Posterior vena cava (tissue), 2 donors: ENCODE data around the gene ARMC7. TPM values are rescaled to one million over a fixed set of nuclear protein-coding genes. Genes with fewer than 3 reads are reported as not detected.
"Not testable (repeated sequence)": the region's sequence is repeated elsewhere in the genome, so short reads cannot be mapped to it uniquely, and the experiment has no call there.

ENCODE experiments used
- DNase-seq: peaks from one replicate; pipeline ENCODE4 v3.0.0-alpha.2; 2020; ENCODE audit warnings: low spot score
- intact Hi-C, 2 donors: fragments of 100-400 bp; cut with DNase I; formaldehyde crosslinking; loops; one replicate each; pipeline versions ENCODE4 v1.14.1 to v1.14.2; 2022 to 2023
- total RNA-seq, 2 donors: library from RNA; stranded (reverse); fragmentation: NEBNext Ultra II Directional; extraction: Animal tissue kit (Norgen Biotek cat#: 25700); gene quantifications; one replicate each; pipeline ENCODE4 v1.2.1, GENCODE V29; 2021
- donor health status: DM: yes; HTN: yes; CAD: no.
- donor health status: DM: yes; HTN: yes; CAD: no.

Gene ARMC7
- total RNA-seq, 2 donors from 2014 or later = 5.8 to 6.4 TPM

DNA sequence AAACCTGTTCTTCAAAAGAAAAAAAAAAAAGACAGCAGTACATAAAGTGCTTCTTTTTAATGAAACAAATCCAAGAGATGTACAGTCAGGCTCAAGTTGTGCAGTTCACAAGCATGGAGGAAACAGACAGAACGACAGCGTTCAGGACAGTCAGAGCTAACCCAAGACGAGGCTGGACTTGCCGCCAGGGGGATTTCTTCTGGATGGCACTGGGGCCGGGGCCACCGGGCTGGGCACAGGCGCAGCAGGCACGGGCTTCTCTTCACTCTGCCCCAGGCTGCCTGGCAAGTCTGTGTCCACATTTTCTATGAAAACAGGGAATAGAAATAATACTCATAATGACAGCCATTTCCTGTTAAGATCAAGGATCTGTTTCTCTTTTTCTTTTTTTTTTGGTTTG lies 26.2 kb downstream of the ARMC7 start:
- DNase-seq = no peak

DNA sequence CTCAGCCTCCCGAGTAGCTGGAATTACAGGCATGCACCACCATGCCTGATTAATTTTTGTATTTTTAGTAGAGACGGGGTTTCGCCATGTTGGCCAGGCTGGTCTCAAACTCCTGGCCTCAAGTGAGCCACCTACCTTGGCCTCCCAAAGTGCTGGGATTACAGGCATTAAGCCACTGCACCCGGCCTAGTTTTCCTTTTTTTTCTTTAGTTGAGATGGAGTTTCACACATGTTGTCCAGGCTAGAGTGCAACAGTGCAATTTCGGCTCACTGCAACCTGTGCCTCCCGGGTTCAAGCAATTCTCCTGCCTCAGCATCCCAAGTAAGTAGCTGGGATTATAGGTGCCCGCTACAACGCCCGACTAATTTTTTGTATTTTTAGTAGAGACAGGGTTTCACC lies 28.0 kb downstream of the ARMC7 start:
- intact Hi-C loops, DNase-seq: not testable (repeated sequence)

More for the DNA sequence above, 26.2 kb downstream of the ARMC7 start:
- intact Hi-C loops = no loop called here

DNA sequence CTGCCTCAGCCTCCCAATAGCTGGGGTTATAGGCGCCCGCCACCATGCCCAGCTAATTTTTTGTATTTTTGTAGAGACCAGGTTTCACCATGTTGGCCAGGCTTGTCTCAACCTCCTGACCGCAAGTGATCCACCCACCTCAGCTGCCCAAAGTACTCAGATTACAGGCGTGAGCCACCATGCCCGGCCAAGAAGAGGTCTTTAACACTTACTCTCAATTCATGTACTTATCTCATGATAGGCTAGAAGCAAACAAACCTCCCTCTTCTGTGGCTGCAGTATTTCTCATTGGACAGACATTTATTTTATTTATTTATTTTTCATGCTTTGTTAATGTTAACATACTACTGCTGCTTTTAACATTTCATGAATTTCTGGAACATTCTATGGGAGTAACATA lies 28.8 kb downstream of the ARMC7 start:
- intact Hi-C loops = no loop called here
- DNase-seq = no peak

DNA sequence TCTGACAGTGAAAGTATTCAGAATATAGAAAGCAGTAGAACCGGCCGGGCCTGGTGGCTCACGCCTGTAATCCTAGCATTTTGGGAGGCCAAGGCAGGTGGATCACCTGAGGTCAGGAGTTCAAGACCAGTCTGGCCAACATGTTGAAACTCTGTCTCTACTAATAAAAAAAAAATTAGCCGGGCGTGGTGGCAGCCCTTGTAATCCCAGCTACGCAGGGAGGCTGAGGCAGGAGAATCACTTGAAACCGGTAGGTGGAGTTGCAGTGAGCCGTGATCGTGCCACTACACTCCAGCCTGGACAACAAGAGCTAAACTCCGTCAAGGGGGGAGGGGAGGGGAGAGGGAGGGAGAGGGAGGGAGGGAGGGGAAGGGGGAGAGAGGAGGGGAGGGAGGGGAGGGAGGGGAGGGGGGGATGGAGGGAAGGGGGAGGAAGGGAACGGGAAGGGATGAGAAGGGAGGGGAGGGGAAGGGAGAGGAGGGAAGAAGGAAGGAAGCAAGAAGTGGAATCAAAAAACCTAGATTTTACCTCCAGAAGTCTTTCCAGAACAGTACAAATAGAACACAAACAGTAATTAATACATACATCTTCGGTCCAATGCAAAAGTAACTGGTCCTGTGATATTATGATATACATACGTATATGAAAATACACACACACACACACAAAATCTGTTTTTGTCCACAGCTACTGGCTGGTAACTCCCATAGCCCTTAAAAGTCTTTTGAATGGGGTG lies 32.6 kb downstream of the ARMC7 start:
- intact Hi-C loops = no loop called here
- no peak for DNase-seq

DNA sequence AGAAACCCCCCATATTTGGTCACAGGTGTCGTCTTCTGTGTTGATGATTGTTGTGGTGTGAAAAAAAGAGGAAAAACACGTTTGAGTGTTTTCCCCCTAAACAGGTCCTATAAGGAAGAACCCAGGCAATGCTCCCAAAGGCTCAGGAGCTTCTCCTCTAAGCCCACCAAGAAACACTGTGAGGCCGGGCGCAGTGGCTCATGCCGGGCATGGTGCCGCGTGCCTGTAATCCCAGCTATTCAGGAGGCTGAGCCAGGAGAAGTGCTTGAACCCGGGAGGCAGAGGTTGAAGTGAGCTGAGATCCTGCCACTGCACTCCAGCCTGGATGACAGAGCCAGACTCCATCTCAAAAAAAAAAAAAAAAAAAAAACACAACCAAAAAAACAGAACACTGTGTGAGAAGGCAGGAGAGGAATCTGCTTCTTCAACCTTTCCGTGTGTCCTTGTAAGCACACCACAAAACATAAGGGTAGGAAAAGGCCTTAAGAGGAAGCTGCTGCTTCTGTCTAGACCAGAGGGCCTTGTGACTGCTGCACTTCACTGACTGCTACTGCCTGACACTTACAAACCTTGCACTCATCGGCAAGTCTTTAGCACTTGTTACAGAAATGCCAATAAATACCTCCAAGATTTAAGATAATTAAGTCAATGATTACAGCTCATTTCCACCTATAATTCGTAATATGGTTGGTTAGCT lies 35.2 kb downstream of the ARMC7 start:
- DNase-seq = no peak
- intact Hi-C loops = no loop called here

DNA sequence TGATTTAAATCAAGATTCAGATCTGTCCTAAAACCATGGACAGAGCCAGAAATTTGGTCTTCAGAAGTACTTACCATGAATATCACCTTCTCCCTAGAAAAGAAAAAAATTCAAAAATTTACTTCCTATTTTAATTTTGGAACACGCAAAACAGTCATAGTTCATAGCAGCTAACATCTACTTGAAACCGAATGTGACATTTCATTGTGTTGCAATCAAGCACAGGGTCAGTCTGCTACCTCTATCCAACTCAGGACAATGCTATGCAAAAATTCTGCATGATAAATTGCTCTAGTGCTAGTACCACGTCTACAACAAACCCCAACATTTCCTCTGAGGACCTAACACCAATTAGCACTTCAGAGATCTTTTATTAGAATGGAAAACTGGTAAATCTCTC lies 36.8 kb downstream of the ARMC7 start:
- DNase-seq = no peak

DNA sequence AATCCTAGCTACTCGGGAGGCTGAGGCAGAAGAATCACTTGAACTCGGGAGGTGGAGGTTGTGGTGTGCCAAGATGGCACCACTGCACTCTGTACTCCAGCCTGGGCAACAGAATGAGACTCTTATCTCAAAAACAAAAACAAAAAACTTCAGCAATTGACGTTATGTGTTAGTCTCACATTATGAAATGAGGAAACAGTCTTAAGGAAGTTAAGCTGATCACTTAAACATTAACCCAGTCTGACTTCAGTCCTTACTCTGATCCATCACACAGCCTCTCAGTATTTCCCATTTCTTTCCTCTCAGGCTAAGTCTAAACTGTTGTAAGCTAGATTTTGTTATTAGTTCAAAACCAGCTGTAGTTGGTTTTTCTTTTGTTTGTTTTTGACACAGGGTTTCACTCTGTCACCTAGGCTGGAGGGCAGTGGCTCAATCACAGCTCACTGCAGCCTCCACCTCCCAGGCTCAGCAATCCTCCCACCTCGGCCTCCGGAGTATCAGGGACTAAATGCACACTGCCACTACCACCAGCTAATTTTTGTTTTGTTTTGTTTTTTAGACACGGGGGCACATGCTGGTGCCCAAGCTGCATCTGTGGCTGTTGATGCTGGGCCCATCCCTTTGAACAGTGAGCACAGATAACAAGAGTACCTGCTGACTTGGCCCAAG lies 38.2 kb downstream of the ARMC7 start:
- DNase-seq = no peak
- intact Hi-C loops = no loop called here

More for the DNA sequence above, 36.8 kb downstream of the ARMC7 start:
- intact Hi-C loops = no loop called here

DNA sequence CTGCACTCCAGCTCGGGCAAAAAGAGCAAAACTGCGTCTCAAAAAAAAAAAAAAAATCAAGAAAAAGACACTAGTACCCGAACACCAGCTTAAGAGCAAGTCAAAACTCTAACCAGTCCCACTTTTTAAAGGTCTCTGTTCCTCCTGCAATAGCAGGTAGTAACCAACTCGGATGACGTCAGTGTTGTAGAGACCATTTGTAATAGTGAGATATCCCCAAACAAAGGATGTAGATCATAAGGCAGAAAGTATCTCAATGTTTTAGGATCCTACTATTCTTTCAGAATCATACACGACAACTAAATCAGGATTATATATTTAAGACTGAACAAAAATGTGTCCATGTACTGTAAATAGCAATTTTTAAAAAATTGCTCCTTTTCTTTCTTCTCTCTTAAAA lies 42.2 kb downstream of the ARMC7 start:
- DNase-seq = no peak
- intact Hi-C loops = no loop called here

DNA sequence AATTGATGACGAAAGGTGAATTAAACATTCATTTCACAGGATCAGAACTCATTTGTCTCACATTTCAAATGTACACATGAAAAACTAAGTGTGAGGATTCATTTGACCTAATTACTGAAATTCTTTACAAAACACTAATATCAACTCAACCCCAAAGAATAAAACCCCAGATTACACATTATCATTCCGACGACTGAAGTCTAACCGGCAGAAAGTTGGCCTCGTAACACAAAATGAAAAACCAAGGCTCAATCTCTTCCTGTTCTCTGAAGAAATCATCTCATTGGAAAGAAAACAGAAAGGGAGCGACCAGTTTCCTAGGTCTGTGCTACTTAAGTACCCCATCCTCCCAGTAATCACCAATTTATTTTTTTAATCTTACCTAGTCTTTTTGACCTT lies 42.8 kb downstream of the ARMC7 start:
- no peak for DNase-seq
- intact Hi-C loops = no loop called here

DNA sequence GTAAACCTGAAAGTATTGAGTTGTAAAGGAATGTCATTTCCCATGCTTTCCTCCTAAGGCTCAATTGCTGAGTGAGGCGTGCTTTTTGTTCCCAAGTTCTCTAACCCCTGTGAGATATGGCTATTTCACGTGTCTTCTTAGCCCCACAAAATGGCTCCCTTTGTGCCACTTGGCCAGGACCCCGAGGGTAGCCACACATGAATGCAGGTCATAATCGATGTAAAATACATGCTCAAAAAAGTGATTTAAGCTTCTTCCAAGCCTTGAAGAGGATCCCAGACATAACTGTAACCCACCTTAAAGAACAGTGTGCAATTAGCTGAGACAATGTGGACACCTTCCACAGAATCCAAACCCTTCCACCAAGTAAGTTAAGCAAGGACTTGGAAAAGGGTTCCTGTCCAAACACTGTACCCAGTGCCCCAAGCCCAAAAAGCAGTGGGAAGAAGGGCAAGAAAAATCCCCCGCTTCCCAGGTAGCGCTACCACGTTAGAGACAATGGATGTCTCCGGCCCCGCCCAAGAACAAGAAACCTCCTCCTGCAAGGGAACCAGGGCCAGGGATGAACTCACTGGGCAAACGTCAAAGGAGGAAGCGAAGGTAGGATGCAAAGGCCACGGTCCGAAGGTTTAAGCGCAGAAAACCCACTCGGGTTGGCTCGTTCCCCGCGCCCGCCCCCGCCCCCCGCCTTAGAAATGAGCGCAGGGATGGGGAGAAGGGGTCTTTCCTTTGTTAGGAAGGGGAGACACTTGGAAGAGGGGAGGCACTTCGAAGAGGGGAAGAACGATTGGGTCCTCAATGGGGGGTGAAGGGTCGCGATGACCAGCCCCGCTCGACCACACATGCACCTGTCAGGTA lies 43.4 kb downstream of the ARMC7 start:
- intact Hi-C loops = no loop called here
- DNase-seq = no peak

DNA sequence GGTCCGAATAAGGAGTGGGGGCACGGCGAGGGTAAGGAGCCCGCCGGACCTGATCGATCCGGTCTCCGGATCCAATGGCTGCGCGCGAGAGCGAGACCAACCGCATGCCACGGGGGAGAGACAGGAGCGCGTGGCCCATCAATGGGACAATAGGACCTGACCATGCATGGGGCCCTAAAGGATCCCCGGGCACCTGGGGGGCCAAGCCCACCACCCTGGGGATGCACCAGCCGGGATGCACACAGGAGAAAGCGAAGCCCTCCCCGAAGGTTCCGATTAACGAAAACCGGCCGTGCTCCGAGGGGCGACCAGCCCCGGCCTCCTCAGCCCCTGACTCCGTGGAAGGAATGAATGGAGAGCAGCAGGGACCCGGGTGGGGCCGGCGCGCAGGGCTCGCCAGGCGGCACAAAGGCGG lies 44.0 kb downstream of the ARMC7 start:
- no peak for DNase-seq
- intact Hi-C loops = no loop called here

DNA sequence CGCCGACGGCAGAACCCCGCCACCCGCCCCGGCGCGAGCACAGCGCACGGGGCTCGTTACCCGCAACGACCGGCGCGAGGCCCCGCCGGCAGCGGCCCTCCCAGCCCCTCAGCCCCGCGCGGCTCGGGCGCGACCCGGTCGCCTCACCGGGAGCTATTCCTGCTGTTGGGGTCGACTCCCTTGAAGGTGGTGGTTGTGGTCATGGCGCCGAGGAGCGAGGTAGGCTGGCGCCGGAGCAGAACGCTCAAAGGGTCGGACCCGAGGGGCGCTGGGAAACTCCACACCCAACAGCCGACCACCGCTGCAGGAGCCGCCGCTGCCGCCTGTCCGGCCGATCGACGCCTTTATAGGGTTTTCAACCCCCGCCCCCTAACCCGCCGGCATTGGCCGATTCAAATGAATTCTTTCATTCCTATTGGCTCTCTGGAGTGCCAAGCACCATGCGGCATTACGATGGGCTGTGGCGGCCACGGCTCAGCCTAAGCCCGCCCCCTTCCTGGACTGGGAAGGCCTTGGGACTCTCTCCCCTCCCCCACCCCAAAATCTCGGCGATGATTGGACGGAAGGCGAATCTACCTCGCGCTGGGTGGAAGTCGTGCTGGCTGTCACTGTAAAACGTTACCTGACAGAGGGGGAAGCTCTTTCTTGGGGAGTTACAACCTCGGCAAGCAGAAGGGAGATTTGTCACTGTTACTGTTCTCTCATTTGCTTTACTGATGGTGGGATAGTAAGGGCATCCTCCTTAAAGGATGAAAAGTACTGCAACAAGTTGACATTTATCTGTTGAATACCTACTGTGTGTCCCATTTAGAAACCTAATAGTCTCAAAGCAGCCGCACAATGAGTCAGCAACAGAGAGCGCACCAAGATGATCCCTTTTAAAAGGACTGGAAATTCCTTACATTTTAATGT lies 44.7 kb downstream of the ARMC7 start, which contains the start of gene JPT1:
Gene JPT1 (minus strand): TSS at position 318 of the 912 bp plus-strand sequence. CDS start 115 bp downstream, at position 203.
- intact Hi-C loops = no loop called here
- DNase-seq = peak; percentile 99

DNA sequence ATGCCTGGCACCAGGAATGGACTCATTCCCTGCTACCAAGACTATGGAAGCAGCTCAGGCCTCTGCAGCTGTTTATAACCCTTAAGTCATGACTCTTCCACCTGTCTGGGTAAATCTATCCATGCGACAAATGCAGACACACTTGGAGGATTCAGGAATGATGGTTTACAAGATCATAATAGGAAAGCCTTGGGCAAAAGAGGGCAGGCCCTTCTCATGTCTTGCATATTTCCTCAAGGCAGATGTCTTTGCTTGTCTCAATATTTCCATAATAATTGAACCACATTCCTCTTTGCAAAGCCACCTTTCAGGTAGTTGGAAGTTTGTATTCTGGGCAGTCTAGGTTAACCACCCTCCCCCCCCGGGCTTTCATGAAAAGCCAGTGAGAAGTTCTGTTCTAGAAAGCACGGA lies 45.4 kb downstream of the ARMC7 start:
- intact Hi-C loops = no loop called here
- no peak for DNase-seq

DNA sequence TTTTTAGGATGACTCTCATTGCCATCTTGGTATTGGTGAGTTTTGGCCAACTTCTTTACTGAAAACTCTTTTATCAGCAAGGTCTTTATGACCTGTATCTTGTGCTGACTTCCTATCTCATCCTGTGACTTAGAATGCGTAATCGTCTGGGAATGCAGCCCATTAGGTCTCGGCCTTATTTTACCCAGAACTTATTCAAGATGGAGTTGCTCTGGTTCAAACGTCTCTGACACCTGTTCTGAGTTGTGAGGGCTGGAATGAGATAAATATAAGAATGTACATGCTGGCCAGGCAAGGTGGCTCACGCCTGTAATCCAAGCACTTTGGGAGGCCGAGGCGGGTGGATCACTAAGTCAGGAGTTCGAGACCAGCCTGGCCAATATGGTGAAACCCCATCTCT lies 48.7 kb downstream of the ARMC7 start:
- intact Hi-C loops, DNase-seq: not testable (repeated sequence)

DNA sequence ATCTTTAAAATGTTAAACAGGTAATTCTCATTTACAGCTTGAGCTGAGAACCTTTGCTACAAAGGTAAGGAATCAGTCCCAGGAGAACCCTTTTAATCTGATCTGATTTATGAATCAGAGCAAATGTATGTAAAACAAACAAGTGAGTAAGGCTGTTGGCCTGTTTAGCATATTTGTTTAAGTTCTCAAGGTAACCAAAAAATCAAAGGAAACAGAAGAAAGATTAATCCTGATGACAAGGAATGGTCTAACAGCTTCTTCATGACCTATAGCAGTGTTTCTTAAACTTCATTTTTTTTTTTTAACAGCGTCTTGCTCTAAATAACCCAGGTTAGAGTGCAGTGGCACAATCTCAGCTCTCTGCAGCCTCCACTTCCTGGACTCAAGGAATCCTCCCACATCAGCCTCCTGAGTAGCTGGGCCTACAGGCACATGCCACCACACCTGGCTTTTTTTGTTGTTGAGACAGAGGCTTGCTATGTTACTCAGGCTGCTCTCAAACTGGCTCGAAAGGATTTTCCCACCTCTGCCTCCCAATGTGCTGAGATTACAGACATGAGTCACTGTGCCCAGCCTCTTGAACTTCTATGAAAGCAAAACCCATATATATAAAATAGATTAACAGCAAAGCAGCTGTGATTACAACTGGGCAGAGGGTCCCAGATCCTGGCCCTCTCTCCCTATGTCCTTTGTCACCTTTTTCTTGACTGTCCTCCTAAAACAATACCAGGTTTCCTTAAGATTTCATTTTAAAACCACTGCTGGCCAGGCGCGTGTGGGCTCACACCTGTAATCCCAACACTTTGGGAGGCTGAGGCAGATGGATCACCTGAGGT lies 49.6 kb downstream of the ARMC7 start:
- DNase-seq = no peak
- intact Hi-C loops = loop anchor here in 1 of 2 donors (1.0 kb wide), 1 partner anchor 38 kb away; no protein-coding TSS in a partner anchor

DNA sequence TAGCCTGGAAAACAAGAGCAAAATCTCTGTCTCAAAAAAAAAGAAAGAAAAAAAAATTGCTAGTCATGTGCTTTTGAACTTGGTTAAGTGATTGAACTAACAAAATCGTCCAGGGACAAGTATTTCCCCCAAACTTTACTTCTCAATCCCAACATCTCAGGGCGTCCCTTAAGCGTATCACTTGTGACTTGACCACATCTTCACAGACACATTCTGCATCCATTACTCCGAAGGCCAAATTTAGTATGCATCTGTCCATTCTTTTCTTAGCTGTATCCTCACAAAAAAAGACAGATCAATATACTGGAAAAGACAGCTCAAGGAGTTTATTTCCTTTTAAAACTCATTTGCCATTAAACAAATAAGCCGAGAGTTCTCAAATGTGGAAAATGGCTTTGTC lies 50.4 kb downstream of the ARMC7 start:
- intact Hi-C loops = loop anchor here in 1 of 2 donors (1.0 kb wide), 1 partner anchor 39 kb away; no protein-coding TSS in a partner anchor

DNA sequence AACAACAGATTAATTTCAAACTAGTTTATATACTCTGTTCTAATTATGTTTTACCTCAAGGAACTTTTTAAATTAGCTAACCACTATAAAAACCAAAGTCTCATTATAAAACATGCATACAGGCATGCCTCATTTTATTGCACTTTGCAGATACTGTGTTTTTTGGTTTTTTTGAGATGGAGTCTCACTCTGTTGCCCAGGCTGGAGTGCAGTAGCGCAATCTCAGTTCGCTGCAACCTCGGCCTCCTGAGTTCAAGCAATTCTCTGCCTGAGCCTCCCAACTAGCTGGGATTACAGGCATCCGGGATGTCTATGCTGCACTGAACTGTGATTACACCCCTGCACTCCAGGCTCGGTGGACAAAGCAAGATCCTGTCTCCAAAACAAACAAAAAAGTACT lies 53.3 kb downstream of the ARMC7 start:
- intact Hi-C loops = no loop called here
- DNase-seq = no peak

More for the DNA sequence above, 50.4 kb downstream of the ARMC7 start:
- DNase-seq = no peak
